HepG2 (cell line): Measurements from ENCODE around the gene ABCC1. TPM values are rescaled to one million over a fixed set of nuclear protein-coding genes. Genes with fewer than 3 reads are reported as not detected.

Experiments used
- CBFB ChIP-seq: sonication (generic); formaldehyde crosslinking; IDR thresholded peaks from 2 replicates; pipeline ENCODE4 v1.4.0; 2020; ENCODE audit warnings: missing genetic modification reagents
- EP300 ChIP-seq, 3 experiments: sonication (generic) in 1 of 3; formaldehyde crosslinking in 1 of 3; IDR thresholded peaks; 2 replicates each; pipeline versions ENCODE4 v1.5.1 to v1.6.1; 2011 to 2020; ENCODE audit warnings: low read depth in 2 of 3, low read length in 2 of 3, borderline replicate concordance in 1 of 3, improper control_type of control experiment in 1 of 3, mild to moderate bottlenecking in 1 of 3, missing genetic modification reagents in 1 of 3, moderate library complexity in 1 of 3
- LCORL ChIP-seq, 2 experiments: fragments of 450-650 bp in 1 of 2; sonication (generic) in 1 of 2; formaldehyde crosslinking in 1 of 2; IDR thresholded peaks; 2 replicates each; pipeline versions ENCODE4 v1.5.0 to v1.6.1; 2017 to 2020; ENCODE audit warnings: antibody characterized with exemption in 1 of 2, missing genetic modification reagents in 1 of 2
- MBNL3 ChIP-seq: fragments of 250-450 bp; sonication (Bioruptor Pico); conservative IDR thresholded peaks from 2 replicates; pipeline ENCODE4 v1.8.0; 2022; ENCODE audit warnings: mild to moderate bottlenecking, inconsistent platforms
- MTF1 ChIP-seq: sonication (generic); formaldehyde crosslinking; IDR thresholded peaks from 2 replicates; pipeline ENCODE4 v1.5.0; 2020; ENCODE audit warnings: missing genetic modification reagents
- PAF1 ChIP-seq: IDR thresholded peaks from 2 replicates; pipeline ENCODE4 v1.6.1; 2016; ENCODE audit warnings: missing genetic modification reagents, missing compliant biosample characterization
- RBAK ChIP-seq: sonication (generic); formaldehyde crosslinking; IDR thresholded peaks from 2 replicates; pipeline ENCODE4 v1.5.1; 2020; ENCODE audit warnings: mild to moderate bottlenecking, missing genetic modification reagents
- SALL2 ChIP-seq: sonication (generic); formaldehyde crosslinking; IDR thresholded peaks from 2 replicates; pipeline ENCODE4 v1.8.1; 2023; ENCODE audit warnings: mild to moderate bottlenecking, missing genetic modification reagents, inconsistent platforms
- SMAD9 ChIP-seq: sonication (generic); formaldehyde crosslinking; IDR thresholded peaks from 2 replicates; pipeline ENCODE4 v1.5.1; 2020; ENCODE audit warnings: mild to moderate bottlenecking, missing genetic modification reagents
- ZFP1 ChIP-seq: IDR thresholded peaks from 2 replicates; pipeline ENCODE4 v1.6.1; 2016
- ZNF17 ChIP-seq: sonication (generic); formaldehyde crosslinking; IDR thresholded peaks from 2 replicates; pipeline ENCODE4 v1.5.0; 2020; ENCODE audit warnings: mild to moderate bottlenecking, missing genetic modification reagents
- ZNF501 ChIP-seq: sonication (generic); formaldehyde crosslinking; IDR thresholded peaks from 2 replicates; pipeline ENCODE4 v1.5.1; 2020; ENCODE audit warnings: mild to moderate bottlenecking, moderate library complexity, missing genetic modification reagents
- ZNF678 ChIP-seq: sonication (generic); formaldehyde crosslinking; IDR thresholded peaks from 2 replicates; pipeline ENCODE4 v1.4.0; 2020; ENCODE audit warnings: mild to moderate bottlenecking, missing genetic modification reagents
- polyA plus RNA-seq, 8 experiments: library from polyadenylated mRNA; depleted of rRNA in 3 of 8; stranded (reverse) in 7 of 8; unstranded in 1 of 8; fragments of >200 nt; fragmentation: Illumina TruSeq in 4 of 8; extraction: Trizol in 4 of 8; gene quantifications; 2 replicates each; pipeline versions ENCODE4 v1.2.1 to v1.2.3, GENCODE V29; 2011 to 2016; ENCODE audit warnings: low read depth in 4 of 8, missing spikeins in 1 of 8, mixed read lengths in 1 of 8; ENCODE audit not compliant: insufficient read depth in 1 of 8
- total RNA-seq, 5 experiments: library from RNA; depleted of rRNA; stranded (reverse); fragments of >200 nt; fragmentation: Illumina TruSeq; extraction: Trizol; gene quantifications; 2 replicates each; pipeline ENCODE4 v1.2.3, GENCODE V29; 2016; ENCODE audit warnings: low read depth in 1 of 5
- TF ChIP-seq, protein P1 (sequence below): sonication (generic); formaldehyde crosslinking; IDR thresholded peaks from 2 replicates; pipeline ENCODE4 v1.4.0; 2020; ENCODE audit warnings: mild to moderate bottlenecking, missing genetic modification reagents
- TF ChIP-seq, protein P2 (sequence below): sonication (generic); formaldehyde crosslinking; IDR thresholded peaks from 2 replicates; pipeline ENCODE4 v1.8.0; 2022; ENCODE audit warnings: mild to moderate bottlenecking, missing genetic modification reagents, borderline replicate concordance
- TF ChIP-seq, protein P3 (sequence below): sonication (generic); formaldehyde crosslinking; IDR thresholded peaks from 2 replicates; pipeline ENCODE4 v1.4.0; 2020; ENCODE audit warnings: missing genetic modification reagents
- TF ChIP-seq, protein P4 (sequence below): sonication (generic); formaldehyde crosslinking; IDR thresholded peaks from 2 replicates; pipeline ENCODE4 v1.8.0; 2022; ENCODE audit warnings: missing genetic modification reagents, low read depth, mild to moderate bottlenecking, borderline replicate concordance

The ABCC1 gene
- total and polyA plus RNA-seq, 2 of the 13 experiments (the other 11 are each of a cell fraction or from before 2014, with no cell fraction given), result 13.0 to 30.6 TPM

DNA sequence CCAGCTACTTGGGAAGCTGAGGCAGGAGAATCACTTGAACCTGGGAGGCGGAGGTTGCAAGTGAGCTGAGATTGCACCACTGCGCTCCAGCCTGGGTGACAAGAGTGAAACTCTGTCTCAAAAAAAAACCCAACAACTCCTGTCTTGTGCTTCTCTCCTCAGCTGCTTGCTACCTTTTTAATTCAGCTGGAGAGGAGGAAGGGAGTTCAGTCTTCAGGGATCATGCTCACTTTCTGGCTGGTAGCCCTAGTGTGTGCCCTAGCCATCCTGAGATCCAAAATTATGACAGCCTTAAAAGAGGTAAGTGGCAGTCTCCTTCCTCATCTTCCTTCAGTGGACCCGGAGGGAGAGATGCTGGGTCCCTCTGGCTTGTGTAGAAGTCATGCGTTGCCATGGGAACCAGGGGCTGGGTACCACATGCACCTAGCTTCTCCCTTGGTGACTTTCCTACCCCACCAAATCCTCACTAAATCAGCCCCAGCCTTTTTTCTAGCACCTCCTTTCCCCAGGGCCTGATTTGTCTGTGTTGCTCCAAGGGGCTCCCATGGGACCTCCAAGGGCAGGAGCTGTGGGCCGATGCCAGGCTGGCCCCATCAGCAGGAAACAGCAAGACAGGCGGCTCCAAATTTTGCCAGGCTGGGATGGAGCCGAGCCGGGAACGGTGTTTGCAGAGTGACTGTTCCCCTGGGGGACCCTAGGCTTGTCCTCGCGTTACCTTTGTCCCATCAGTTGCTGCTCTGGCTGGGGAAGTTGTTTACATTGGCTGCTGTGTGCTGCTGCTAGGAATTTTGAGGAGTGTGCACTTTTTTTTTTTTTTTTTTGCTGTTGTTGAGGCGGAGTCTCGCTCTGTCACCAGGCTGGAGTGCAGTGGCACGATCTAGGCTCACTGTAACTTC is 65.2 kb downstream of the ABCC1 start (continued):
- TF ChIP-seq, protein P1, sequence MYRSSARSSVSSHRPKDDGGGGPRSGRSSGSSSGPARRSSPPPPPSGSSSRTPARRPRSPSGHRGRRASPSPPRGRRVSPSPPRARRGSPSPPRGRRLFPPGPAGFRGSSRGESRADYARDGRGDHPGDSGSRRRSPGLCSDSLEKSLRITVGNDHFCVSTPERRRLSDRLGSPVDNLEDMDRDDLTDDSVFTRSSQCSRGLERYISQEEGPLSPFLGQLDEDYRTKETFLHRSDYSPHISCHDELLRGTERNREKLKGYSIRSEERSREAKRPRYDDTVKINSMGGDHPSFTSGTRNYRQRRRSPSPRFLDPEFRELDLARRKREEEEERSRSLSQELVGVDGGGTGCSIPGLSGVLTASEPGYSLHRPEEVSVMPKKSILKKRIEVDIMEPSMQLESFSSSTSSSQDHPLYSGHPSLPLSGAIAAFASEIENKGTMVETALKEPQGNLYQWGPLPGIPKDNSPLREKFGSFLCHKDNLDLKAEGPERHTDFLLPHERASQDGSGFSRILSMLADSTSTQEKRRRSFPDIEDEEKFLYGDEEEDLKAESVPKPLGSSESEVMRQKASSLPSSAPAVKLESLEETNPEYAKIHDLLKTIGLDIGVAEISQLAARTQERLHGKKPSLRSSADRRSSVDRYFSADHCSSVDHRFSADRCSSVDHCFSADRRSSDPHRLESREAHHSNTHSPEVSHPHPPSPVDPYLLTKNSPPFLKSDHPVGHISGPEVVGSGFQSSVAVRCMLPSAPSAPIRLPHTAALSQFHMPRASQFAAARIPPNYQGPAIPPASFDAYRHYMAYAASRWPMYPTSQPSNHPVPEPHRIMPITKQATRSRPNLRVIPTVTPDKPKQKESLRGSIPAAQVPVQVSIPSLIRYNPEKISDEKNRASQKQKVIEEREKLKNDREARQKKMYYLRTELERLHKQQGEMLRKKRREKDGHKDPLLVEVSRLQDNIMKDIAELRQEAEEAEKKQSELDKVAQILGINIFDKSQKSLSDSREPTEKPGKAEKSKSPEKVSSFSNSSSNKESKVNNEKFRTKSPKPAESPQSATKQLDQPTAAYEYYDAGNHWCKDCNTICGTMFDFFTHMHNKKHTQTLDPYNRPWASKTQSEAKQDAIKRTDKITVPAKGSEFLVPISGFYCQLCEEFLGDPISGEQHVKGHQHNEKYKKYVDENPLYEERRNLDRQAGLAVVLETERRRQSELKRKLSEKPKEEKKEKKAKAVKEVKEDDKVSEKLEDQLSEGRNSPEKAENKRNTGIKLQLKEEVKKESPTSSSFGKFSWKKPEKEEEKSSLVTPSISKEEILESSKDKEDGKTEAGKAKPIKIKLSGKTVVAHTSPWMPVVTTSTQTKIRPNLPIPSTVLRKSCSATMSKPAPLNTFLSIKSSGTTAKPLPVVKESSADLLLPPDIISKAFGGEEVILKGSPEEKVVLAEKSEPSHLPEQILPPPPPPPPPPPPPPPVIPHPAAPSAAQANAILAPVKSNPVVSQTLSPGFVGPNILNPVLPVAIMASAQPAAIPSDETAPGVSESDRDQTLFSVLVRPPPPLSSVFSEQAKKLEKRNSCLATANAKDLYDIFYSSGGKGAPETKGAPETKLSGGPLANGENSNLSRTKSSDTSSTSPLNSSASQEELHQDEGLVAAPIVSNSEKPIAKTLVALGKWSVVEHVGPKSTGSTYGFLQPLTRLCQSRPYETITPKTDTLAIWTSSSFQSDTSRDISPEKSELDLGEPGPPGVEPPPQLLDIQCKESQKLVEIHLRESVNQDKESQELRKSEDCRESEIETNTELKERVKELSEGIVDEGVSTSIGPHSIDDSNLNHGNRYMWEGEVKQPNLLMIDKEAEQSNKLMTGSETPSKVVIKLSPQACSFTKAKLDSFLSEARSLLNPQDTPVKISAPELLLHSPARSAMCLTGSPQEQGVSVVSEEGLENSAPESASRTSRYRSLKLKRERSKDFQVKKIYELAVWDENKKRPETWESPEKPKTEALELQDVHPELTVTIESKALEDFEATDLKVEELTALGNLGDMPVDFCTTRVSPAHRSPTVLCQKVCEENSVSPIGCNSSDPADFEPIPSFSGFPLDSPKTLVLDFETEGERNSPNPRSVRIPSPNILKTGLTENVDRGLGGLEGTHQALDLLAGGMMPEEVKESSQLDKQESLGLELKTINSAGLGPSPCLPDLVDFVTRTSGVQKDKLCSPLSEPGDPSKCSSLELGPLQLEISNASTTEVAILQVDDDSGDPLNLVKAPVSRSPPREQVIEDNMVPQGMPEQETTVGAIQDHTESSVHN (CRISPR knock-in tag), result no peak
- TF ChIP-seq ZFP1 (CRISPR knock-in tag) (no peak), SMAD9 (CRISPR knock-in tag) (no peak), ZNF17 (CRISPR knock-in tag) (no peak), MTF1 (CRISPR knock-in tag) (no peak), SALL2 (CRISPR knock-in tag) (no peak), ZNF501 (peak; percentile 76), PAF1 (CRISPR knock-in tag) (no peak), ZNF678 (CRISPR knock-in tag) (0 out of 2 replicates have a peak, but pooled peaks have one; percentile 40), EP300 (IDR thresholded peaks at IDR 0.05; ENCODE audit: low read depth in 2 of 2, low read length in 2 of 2) (peak; percentile 58 to 66; a peak in 3 of 4 replicates), EP300 (CRISPR knock-in tag; IDR thresholded peaks at IDR 0.05; ENCODE audit: borderline replicate concordance) (peak; percentile 21; the same call in 1 of the 2 replicates), CBFB (no peak), RBAK (CRISPR knock-in tag) (no peak), LCORL (IDR thresholded peaks at IDR 0.05) (peak; percentile 69), LCORL (CRISPR knock-in tag; IDR thresholded peaks at IDR 0.05) (peak; percentile 94), MBNL3 (no peak)
- TF ChIP-seq, protein P2, sequence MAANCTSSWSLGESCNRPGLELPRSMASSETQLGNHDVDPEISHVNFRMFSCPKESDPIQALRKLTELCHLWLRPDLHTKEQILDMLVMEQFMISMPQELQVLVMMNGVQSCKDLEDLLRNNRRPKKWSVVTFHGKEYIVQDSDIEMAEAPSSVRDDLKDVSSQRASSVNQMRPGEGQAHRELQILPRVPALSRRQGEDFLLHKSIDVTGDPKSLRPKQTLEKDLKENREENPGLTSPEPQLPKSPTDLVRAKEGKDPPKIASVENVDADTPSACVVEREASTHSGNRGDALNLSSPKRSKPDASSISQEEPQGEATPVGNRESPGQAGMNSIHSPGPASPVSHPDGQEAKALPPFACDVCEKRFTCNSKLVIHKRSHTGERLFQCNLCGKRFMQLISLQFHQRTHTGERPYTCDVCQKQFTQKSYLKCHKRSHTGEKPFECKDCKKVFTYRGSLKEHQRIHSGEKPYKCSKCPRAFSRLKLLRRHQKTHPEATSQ (CRISPR knock-in tag), result no peak
- TF ChIP-seq, protein P3, sequence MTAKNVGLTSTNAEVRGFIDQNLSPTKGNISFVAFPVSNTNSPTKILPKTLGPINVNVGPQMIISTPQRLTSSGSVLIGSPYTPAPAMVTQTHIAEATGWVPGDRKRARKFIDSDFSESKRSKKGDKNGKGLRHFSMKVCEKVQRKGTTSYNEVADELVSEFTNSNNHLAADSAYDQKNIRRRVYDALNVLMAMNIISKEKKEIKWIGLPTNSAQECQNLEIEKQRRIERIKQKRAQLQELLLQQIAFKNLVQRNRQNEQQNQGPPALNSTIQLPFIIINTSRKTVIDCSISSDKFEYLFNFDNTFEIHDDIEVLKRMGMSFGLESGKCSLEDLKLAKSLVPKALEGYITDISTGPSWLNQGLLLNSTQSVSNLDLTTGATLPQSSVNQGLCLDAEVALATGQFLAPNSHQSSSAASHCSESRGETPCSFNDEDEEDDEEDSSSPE (CRISPR knock-in tag), result no peak
- TF ChIP-seq, protein P4, sequence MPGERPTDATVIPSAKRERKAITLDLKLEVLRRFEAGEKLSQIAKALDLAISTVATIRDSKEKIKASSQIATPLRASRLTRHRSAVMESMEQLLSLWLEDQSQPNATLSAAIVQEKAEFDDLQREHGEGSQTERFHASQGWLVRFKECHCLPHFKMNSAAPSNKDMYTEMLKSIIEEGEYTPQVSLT (CRISPR knock-in tag), result no peak
